HG02943 (cell line): Measurements from ENCODE around the gene ATAT1.
A peak's percentile ranks its signal among the peaks of the same experiment; 100 is the strongest.
"Not testable (repeated sequence)": the region's sequence is repeated elsewhere in the genome, so short reads cannot be mapped to it uniquely, and the experiment has no call there.

ENCODE experiments used
- ATAC-seq: cut with Tn5 transposase; IDR thresholded peaks from one replicate; pipeline ENCODE4 v1.9.1; 2021; ENCODE audit warnings: mild to moderate bottlenecking, low read depth, moderate library complexity; ENCODE audit not compliant: unreplicated experiment

The ATAT1 gene

GRCh38 chr6:30626484-30627366 is at the start of gene ATAT1:
TSS of gene ATAT1 (plus strand) at chr6:30626874.
- peak; percentile 81 for ATAC-seq

DNA sequence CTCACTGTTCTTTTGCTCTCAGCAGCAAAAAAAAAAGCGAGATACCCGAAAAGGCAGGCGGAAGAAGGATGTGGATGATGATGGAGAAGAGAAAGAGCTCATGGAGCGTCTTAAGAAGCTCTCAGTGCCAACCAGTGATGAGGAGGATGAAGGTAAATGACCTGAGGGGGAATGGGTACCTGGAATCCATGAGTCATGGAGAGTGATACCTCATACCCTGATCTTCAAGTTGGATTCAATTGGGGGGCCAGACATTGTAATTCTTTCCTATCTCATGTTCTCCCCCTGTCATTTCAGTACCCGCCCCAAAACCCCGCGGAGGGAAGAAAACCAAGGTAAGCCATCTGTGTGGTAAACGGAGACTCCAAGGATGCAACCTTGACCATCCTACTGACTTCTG is 48.6 kb upstream of the ATAT1 start:
- ATAC-seq = no peak

DNA sequence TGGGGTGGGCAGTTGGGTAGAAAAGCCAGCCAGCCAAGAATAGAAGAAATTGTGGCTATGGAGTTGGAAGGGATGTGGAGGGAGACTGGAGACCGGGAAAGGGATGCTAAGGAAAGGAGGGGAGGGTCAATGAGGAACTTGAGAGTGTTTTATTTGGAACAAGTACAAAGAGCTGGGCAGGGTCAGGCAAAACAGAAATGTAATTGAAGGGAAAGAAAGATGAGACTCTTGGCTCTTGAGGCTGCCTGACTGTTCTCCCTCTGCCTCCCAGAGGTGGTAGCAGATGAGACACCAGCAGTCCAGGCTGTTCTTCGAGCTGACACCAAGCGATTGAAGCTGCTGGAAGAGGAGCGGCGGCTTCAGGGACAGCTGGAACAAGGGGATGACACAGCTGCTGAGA is 42.8 kb upstream of the ATAT1 start:
- ATAC-seq = no peak

DNA sequence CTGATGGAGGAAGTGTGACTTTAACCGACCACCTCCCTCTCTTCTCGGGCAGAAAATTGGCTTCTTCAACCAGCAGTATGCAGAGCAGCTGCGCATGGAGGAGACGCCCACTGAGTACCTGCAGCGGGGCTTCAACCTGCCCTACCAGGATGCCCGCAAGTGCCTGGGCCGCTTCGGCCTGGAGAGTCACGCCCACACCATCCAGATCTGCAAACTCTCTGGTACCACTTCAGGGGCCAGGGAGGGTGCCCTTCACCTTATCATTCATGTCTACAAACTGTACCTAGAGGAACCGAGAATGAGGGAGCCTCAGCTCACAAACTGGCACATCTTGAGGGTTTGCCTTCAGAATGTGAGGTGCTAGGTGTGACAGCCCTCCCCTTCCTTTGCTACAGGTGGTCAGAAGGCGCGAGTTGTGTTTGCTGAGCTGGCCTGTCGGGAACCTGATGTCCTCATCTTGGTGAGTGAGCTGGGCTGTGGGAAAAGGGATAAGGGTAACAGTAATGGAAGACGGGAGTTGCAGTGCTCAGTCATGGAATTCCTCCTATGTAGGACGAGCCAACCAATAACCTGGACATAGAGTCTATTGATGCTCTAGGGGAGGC is 36.8 kb upstream of the ATAT1 start:
- ATAC-seq = no peak

DNA sequence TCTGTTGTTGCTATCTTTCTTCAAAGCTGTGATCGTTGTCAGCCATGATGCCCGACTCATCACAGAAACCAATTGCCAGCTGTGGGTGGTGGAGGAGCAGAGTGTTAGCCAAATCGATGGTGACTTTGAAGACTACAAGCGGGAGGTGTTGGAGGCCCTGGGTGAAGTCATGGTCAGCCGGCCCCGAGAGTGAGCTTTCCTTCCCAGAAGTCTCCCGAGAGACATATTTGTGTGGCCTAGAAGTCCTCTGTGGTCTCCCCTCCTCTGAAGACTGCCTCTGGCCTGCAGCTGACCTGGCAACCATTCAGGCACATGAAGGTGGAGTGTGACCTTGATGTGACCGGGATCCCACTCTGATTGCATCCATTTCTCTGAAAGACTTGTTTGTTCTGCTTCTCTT is 36.2 kb upstream of the ATAT1 start:
- ATAC-seq = no peak

DNA sequence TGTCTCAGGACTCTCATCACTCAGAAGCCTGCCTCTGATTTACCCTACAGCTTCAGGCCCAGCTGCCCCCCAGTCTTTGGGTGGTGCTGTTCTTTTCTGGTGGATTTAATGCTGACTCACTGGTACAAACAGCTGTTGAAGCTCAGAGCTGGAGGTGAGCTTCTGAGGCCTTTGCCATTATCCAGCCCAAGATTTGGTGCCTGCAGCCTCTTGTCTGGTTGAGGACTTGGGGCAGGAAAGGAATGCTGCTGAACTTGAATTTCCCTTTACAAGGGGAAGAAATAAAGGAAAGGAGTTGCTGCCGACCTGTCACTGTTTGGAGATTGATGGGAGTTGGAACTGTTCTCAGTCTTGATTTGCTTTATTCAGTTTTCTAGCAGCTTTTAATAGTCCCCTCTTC is 35.7 kb upstream of the ATAT1 start:
- no peak for ATAC-seq

GRCh38 chr6:30592287-30592686 is 34.4 kb upstream of the ATAT1 start:
- ATAC-seq = no peak

GRCh38 chr6:30597315-30598144 is 29.1 kb upstream of the ATAT1 start:
- not testable (repeated sequence) for ATAC-seq

- ATAC-seq = no peak
Observed at GRCh38 chr6:30598912-30599624, 27.6 kb upstream of the ATAT1 start.

DNA sequence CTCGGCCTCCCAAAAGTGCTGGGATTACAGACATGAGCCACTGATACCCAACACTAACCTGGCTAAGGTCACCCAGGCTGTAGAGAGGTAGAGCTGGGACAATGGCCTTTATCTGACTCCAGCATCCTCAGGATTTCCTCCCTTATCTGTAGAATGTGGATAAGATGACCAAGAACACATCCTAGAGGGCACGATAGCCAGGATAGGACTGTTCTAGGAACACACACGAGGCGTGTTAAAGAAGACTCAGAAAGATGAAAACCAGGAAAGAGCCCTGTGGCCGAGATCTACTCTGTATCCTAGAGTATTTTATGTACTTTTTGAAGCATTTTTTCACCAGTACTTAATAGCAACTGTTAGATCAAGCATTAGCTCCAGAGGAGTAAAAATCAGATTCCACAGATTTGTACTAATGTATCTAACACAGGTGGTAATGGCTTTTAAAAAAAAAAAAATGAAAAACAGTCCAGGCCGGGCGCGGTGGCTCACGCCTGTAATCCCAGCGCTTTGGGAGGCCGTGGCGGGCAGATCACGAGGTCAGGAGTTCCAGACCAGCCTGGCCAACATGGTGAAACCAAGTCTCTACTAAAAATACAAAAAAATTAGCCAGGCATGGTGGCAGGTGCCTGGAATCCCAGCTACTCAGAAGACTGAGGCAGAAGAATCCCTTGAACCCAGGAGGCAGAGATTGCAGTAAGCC is 26.9 kb upstream of the ATAT1 start:
- ATAC-seq = no peak

DNA sequence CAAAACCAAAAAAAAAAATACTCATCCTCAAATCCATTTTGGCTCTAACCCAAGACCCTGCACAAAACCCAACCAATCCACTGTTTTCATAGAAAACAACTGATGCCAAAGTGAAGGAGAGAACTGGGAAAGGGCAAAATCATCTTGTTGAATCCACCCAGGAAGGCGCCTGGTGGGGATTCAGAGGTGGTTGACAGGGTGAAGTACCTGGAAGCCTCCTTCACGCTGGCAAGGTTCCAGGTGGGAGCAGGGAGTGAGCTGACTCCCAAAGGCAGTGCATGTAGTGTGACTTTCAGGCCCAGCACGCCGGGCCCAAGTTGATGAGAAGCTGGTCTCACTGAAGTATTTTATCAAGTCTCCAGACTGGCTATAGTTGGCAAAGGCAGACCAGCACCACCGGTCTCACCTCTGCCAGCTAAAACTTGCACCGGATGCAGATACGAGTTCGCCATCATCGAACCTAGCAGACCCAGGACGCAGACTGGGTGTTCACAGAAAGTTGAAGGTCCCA is 26.2 kb upstream of the ATAT1 start:
- no peak for ATAC-seq

DNA sequence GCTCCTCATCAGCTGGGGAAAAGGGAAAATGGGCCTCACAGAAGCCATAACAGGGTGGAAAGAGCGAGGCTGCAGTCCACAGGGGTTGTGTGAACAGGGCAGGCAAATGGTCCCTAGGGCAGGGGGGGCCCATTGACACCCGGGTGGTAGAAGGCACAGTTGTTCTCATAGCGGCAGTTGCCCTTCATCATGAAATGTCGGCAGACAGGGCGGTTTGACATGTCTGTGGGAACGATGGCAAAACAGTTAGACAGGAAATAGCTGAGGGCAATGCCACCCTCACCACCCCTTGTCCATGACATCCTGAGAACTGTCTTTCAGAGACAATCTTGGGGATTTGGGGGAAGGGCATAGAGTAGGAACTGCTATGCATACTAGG is 25.2 kb upstream of the ATAT1 start:
- no peak for ATAC-seq

GRCh38 chr6:30601815-30602641 is 24.6 kb upstream of the ATAT1 start:
- ATAC-seq = no peak

DNA sequence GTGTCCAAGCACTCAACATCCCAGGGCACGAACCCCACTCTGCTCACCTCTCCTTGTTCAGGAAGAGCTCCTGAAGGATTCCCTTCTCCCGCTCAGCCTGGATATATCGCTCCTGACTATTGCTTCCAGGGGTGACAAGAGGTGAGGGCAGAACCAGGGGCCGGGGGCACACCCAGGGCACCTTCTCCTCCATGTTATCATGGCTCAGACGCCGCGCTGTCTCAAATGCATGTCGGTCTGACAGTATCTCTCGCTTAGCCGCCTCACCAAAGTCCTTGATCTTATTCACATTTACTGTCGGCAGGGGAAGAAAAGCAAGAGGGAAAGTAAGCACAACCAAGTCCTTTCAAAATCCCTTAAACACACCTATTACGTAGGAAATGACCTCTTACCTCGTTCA is 22.7 kb upstream of the ATAT1 start:
- ATAC-seq = no peak

DNA sequence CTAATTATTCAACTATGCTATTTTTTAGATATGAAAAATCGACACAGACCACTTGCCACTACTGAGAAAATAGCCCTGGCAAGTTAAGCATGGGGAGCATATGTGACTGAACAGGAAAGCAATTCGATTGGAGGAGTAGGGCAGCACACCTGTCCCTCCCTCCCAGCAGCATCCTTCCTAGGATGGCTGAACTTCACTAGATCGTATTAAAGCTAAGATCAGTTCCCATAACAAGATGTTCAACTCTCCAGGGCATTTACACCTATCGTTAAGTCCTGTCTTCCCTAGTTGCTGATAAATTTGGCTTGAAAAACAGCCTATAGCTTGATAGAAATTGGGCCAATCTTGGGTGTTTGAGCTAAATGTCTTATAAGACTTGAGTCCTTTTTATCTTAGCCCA is 16.6 kb upstream of the ATAT1 start:
- no peak for ATAC-seq

DNA sequence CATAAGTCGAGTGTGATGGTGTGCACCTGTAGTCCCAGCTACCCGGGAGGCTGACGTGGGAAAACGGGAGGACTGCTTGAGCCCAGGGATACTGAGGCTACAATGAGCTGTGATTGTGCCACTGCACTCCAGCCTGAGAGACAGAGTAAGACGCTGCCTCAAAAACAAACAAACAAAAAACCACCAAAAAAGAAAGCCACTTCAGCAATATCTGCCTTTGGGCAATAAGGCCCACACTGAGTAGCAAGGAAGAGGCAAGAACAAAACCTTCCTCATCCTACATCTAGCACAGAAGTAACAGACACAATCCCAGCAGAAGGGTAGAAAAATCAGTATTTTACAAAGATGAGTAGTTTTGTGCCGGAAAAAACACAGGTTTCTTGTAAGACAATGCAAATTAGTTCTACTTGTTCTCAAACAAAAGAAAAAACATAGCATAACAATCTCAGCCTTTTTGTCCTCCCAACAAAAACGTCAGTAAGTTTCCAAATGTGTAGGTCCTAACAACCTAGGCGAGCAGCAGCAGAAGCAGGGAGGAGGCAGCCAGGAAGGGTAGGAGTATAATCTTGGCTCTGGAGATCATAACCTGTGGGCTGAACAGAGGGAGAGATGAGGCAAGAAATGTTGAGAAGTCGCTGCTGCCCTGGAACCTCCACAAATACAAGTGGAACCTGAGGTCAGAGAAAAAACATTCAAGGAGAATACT is 15.4 kb upstream of the ATAT1 start:
- no peak for ATAC-seq

GRCh38 chr6:30611856-30612194 is 14.8 kb upstream of the ATAT1 start:
- ATAC-seq = no peak

- no peak for ATAC-seq
Observed at GRCh38 chr6:30612213-30612612, 14.5 kb upstream of the ATAT1 start.
